OCI-LY1 (cell line): Measurements from ENCODE around the gene ARMH4.

Experiments used
- H2AFZ ChIP-seq: fragments of 200-600 bp; sonication (generic), shearing (Covaris generic); 2 replicates; pipeline ENCODE4 v1.6.0; 2014; ENCODE audit warnings: antibody characterized with exemption, mild to moderate bottlenecking, low read length
- H3F3A ChIP-seq: fragments of 200-600 bp; sonication (generic), shearing (Covaris generic); 2 replicates; pipeline ENCODE4 v1.6.0; 2014; ENCODE audit warnings: mild to moderate bottlenecking, antibody characterized with exemption, low read length, moderate library complexity; ENCODE audit not compliant: insufficient read depth
- H3K27ac ChIP-seq: fragments of 200-600 bp; sonication (generic); 2 replicates; pipeline ENCODE4 v1.5.1; 2014; ENCODE audit warnings: low read length, mixed run types, mild to moderate bottlenecking, low read depth; ENCODE audit not compliant: poor library complexity, severe bottlenecking
- H3K27me3 ChIP-seq: fragments of 200-600 bp; sonication (generic); 2 replicates; pipeline ENCODE4 v1.6.0; 2014; ENCODE audit warnings: antibody characterized with exemption, mild to moderate bottlenecking, low read length, moderate library complexity; ENCODE audit not compliant: insufficient read depth
- H3K36me3 ChIP-seq: fragments of 200-600 bp; sonication (generic); 2 replicates; pipeline ENCODE4 v1.6.1; 2014; ENCODE audit warnings: mild to moderate bottlenecking, antibody characterized with exemption, low read length, moderate library complexity, mixed read lengths; ENCODE audit not compliant: insufficient read depth
- H3K4me1 ChIP-seq: fragments of 200-600 bp; sonication (generic); 2 replicates; pipeline ENCODE4 v1.5.1; 2014; ENCODE audit warnings: mild to moderate bottlenecking, low read length, moderate library complexity; ENCODE audit not compliant: insufficient read depth, severe bottlenecking
- H3K4me2 ChIP-seq: fragments of 200-600 bp; sonication (generic), shearing (Covaris generic); 2 replicates; pipeline ENCODE4 v1.6.1; 2014; ENCODE audit warnings: low read length
- H3K4me3 ChIP-seq: fragments of 200-600 bp; sonication (generic); 2 replicates; pipeline ENCODE4 v1.5.1; 2014; ENCODE audit warnings: low read length, low read depth, mild to moderate bottlenecking, mixed read lengths; ENCODE audit not compliant: poor library complexity, severe bottlenecking
- H3K79me2 ChIP-seq: fragments of 200-600 bp; shearing (Covaris generic); 2 replicates; pipeline ENCODE4 v1.6.1; 2016; ENCODE audit warnings: mixed run types, low read length, mixed read lengths; ENCODE audit not compliant: insufficient read depth
- H3K9ac ChIP-seq: fragments of 200-600 bp; sonication (generic), shearing (Covaris generic); 2 replicates; pipeline ENCODE4 v1.6.1; 2014; ENCODE audit warnings: mild to moderate bottlenecking, low read length, mixed read lengths
- H3K9me2 ChIP-seq: fragments of 200-600 bp; sonication (generic), shearing (Covaris generic); 2 replicates; pipeline ENCODE4 v1.6.1; 2014; ENCODE audit warnings: low read depth, mild to moderate bottlenecking, low read length, mixed read lengths
- H3K9me3 ChIP-seq: fragments of 200-600 bp; shearing (Covaris generic); 2 replicates; pipeline ENCODE4 v1.6.1; 2014; ENCODE audit warnings: low read length, mixed read lengths
- H4K20me1 ChIP-seq: fragments of 200-600 bp; sonication (generic), shearing (Covaris generic); 2 replicates; pipeline ENCODE4 v1.6.0; 2016; ENCODE audit warnings: mild to moderate bottlenecking, low read length; ENCODE audit not compliant: insufficient read depth
- EZH2 ChIP-seq: fragments of 200-600 bp; sonication (generic), shearing (Covaris generic); IDR thresholded peaks from 2 replicates; pipeline ENCODE4 v1.8.0; 2017; ENCODE audit warnings: borderline replicate concordance, mixed run types, mild to moderate bottlenecking, antibody characterized with exemption, low read length, moderate library complexity, mixed read lengths
- TF ChIP-seq, protein P1 (sequence below): fragments of 200-600 bp; sonication (generic), shearing (Covaris generic); IDR thresholded peaks from 2 replicates; pipeline ENCODE4 v1.5.1; 2017; ENCODE audit warnings: mild to moderate bottlenecking, antibody characterized with exemption, low read length, moderate library complexity, mixed read lengths

ARMH4 gene

DNA sequence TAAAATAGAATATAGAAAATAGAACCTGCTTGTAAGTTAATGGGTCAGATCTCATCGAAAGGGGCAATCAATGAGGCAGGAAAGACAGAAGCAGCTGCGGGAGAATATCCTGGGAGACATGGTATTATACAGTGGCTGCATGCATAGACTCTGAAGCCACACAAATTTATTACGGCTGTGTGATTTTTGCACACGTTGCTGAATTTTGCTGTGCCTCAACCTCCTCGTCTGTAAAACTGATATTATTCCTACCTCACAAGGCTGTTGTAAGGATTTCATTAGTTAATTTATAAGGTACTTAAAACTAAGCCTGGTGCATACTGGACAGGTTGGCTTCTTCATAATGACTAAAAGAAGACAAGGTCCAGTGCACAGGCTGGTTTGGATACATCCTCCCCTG, 52.3 kb downstream of the ARMH4 start:
- Histone ChIP-seq H4K20me1 (no peaks in the 10 kb centered on the region), H3K4me1 (no peaks in the 10 kb centered on the region), H3K27me3 (no peaks in the 10 kb centered on the region), H3K4me2 (no peak overlapping the region), H3K9me2 (no peaks in the 10 kb centered on the region), H3F3A (no peaks in the 10 kb centered on the region), H3K4me3 (no peak overlapping the region), H3K9me3 (no peaks in the 10 kb centered on the region), H3K27ac (no peak overlapping the region), H3K9ac (no peak overlapping the region), H3K36me3 (no peaks in the 10 kb centered on the region), H3K79me2 (no peaks in the 10 kb centered on the region), H2AFZ (no peak overlapping the region)
- TF ChIP-seq EZH2 = no peak
- TF ChIP-seq, protein P1, sequence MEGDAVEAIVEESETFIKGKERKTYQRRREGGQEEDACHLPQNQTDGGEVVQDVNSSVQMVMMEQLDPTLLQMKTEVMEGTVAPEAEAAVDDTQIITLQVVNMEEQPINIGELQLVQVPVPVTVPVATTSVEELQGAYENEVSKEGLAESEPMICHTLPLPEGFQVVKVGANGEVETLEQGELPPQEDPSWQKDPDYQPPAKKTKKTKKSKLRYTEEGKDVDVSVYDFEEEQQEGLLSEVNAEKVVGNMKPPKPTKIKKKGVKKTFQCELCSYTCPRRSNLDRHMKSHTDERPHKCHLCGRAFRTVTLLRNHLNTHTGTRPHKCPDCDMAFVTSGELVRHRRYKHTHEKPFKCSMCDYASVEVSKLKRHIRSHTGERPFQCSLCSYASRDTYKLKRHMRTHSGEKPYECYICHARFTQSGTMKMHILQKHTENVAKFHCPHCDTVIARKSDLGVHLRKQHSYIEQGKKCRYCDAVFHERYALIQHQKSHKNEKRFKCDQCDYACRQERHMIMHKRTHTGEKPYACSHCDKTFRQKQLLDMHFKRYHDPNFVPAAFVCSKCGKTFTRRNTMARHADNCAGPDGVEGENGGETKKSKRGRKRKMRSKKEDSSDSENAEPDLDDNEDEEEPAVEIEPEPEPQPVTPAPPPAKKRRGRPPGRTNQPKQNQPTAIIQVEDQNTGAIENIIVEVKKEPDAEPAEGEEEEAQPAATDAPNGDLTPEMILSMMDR = no peak

- Histone ChIP-seq H3K9me2 (no peaks in the 10 kb centered on the region), H3K9me3 (no peaks in the 10 kb centered on the region), H3K79me2 (no peaks in the 10 kb centered on the region), H3F3A (no peaks in the 10 kb centered on the region), H3K4me1 (no peaks in the 10 kb centered on the region), H3K4me2 (no peak overlapping the region), H3K27me3 (no peaks in the 10 kb centered on the region), H2AFZ (no peak overlapping the region), H3K9ac (no peak overlapping the region), H4K20me1 (no peaks in the 10 kb centered on the region), H3K27ac (no peak overlapping the region), H3K4me3 (no peak overlapping the region), H3K36me3 (no peaks in the 10 kb centered on the region)
- TF ChIP-seq, protein P1 = no peak
- no peak for TF ChIP-seq EZH2
These were observed 53.5 kb downstream of the ARMH4 start for GRCh38 chr14:58098507-58098906.

GRCh38 chr14:58096731-58097130, 55.3 kb downstream of the ARMH4 start:
- Histone ChIP-seq H3K4me3 (no peak overlapping the region), H3K27ac (no peak overlapping the region), H3K4me1 (no peaks in the 10 kb centered on the region), H3K4me2 (no peak overlapping the region), H3K36me3 (no peaks in the 10 kb centered on the region), H4K20me1 (no peaks in the 10 kb centered on the region), H3K9ac (no peak overlapping the region), H2AFZ (no peak overlapping the region), H3K79me2 (no peaks in the 10 kb centered on the region), H3K9me2 (no peaks in the 10 kb centered on the region), H3K27me3 (no peaks in the 10 kb centered on the region), H3F3A (no peaks in the 10 kb centered on the region), H3K9me3 (no peaks in the 10 kb centered on the region)
- TF ChIP-seq, protein P1 = no peak
- TF ChIP-seq EZH2 = no peak
